AG10803 (cell line): ENCODE results near the gene ME3.

Experiments
- DNase-seq: peaks from one replicate; pipeline ENCODE4 v3.0.0; 2010; ENCODE audit warnings: low read depth
- H3K4me3 ChIP-seq: 2 replicates; pipeline ENCODE4 v1.5.1; 2011; ENCODE audit warnings: mild to moderate bottlenecking, low read length, control low read depth
- TF ChIP-seq, protein P1 (sequence below): conservative IDR thresholded peaks from 2 replicates; pipeline ENCODE4 v1.5.1; 2011; ENCODE audit warnings: mild to moderate bottlenecking, low read length, control low read depth, inconsistent platforms

Gene ME3

GRCh38 chr11:86586307-86586706 lies 86.1 kb downstream of the ME3 start:
- TF ChIP-seq, protein P1, sequence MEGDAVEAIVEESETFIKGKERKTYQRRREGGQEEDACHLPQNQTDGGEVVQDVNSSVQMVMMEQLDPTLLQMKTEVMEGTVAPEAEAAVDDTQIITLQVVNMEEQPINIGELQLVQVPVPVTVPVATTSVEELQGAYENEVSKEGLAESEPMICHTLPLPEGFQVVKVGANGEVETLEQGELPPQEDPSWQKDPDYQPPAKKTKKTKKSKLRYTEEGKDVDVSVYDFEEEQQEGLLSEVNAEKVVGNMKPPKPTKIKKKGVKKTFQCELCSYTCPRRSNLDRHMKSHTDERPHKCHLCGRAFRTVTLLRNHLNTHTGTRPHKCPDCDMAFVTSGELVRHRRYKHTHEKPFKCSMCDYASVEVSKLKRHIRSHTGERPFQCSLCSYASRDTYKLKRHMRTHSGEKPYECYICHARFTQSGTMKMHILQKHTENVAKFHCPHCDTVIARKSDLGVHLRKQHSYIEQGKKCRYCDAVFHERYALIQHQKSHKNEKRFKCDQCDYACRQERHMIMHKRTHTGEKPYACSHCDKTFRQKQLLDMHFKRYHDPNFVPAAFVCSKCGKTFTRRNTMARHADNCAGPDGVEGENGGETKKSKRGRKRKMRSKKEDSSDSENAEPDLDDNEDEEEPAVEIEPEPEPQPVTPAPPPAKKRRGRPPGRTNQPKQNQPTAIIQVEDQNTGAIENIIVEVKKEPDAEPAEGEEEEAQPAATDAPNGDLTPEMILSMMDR, result no peak
- H3K4me3 ChIP-seq, result no peak overlapping the region
- DNase-seq, result no peak

- TF ChIP-seq, protein P1, result no peak
- H3K4me3 ChIP-seq, result no peak overlapping the region
- no peak for DNase-seq
Observed at GRCh38 chr11:86582898-86583297, 89.5 kb downstream of the ME3 start.

DNA sequence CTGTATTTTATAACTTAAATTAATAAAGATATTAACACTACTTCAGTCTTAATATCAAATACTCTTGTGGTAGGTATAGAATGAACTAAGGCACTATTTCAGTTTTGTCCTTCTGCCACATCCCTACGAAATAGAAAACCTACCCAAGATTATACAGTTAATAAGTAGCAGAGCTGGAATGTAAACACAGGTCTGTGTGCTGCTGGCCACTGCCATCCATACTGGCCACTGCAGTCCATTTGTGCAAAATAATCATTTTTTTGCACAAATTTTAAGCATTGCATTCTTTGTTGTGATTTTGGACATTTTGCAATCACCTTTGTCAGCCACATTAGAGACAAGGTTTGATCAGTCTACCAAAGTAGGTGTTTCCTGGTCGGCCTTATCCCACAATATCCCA lies 91.9 kb downstream of the ME3 start:
- TF ChIP-seq, protein P1, result no peak
- no peak for DNase-seq
- H3K4me3 ChIP-seq, result no peak overlapping the region

DNA sequence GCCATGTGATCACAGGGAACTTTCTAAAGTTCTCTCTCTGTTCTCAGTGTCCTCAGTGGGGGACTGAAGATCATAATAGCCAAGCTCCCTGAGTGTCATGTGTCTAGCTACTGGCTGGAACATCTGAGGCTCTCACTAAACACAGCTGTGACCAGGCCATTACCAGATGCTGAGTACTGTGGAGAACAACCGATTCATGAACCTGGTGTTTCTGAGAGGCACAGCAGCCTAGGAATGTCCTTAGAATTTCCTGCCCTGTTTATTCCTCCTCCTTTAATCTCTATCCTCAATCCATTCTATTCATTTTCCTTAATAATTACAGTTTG lies 93.0 kb downstream of the ME3 start:
- no peak for DNase-seq
- H3K4me3 ChIP-seq, result no peak overlapping the region
- TF ChIP-seq, protein P1, result no peak

DNA sequence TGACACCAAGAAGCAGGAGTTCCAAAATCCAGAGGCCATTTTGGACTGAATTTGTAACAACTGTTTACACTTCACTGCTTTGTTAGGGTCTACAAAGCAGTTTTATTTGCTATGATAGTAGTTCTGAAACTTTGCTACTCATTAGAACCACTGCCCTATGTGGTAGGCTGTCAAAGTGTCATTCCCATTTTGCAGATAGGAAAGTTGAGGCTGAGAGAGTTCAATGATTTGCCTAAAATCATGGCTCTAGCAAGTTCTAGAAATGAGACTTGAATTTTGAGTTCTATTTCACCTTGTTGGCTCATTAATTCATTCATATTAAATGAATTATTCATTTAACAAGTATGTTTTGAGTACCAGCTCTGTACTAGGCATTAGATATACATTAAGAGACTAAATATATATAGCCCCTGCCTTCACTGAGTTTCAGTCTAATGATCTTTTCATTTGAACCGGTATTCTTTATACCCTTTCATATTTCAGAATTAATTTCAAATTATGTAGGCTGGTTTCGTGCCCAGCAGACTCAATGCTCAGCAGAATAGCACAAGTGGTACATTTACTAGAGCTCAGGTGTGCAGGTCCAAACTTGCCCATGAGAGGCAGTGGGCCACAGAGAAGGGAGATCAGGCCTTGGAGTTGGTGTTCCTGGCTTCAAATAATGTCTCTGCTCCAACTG lies 93.5 kb downstream of the ME3 start:
- TF ChIP-seq, protein P1, result no peak
- no peak overlapping the region for H3K4me3 ChIP-seq
- DNase-seq, result no peak

DNA sequence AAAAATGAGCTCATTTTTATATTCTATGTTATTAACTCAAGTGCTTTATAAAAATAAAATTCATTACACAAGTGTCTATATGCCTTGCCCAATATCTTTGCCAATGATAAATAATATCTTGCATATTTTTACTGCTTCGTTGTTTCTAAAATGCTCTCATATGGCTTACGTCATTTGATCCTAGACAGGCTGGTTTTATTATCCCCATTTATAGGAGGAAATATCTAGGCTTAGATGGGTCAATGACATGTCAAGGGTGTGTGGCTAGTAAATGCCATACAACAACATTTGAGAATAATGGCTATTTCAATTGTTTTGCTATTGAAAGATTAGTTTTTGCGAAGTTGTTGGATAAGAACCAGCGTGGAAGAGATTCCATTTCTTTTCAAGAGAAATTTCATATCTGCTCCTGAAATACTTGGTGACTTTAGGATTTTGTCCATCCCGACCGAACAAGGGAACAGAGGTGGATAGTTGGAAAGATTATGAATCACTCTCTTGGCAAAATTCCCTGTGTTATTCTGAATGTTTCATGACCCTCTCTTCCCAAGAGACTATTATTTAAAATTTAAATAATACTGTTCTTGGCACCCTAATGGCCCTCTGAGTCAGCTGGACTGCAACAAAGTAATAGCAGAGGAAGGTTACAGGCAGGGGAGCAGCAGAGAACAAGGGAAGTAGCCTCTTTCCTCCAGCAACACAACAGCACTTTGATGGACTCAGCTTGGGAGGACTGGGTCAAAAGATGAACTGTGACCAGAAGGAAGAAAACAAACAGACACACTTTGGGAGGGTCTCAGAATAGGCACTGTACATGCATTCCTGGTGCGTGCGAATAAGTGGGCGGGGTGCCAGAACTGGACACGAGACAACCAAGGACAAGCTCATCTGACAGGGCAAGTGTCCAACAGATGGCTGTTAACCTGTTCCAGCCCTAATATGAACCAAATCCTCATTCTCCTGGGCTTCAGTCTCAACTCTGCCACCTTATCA lies 94.5 kb downstream of the ME3 start:
- no peak overlapping the region for H3K4me3 ChIP-seq
- peak; percentile 76 for DNase-seq
- TF ChIP-seq, protein P1, result no peak
